ENCODE data around the gene SYTL1. TPM values are rescaled to one million over a fixed set of nuclear protein-coding genes. Genes with fewer than 3 reads are reported as not detected.

SYTL1 gene
- total RNA-seq, 2 experiments from 2014 or later = 27.3 to 30.4 TPM

GRCh38 chr1:27301582-27302199 is 40.1 kb upstream of the SYTL1 start:
- H3K27ac Mint-ChIP-seq = no peak overlapping the region
- POLR2A ChIA-PET = interaction anchor here (1.0 kb wide), 1 partner anchor 94 kb away, joined by 4 read pairs; no protein-coding TSS in a partner anchor
- intact Hi-C loops (cut with micrococcal nuclease) = loop anchor here (1.0 to 2.0 kb wide), 2 partner anchors 87 to 305 kb away; no protein-coding TSS in a partner anchor
- CTCF ChIA-PET = interaction anchor here (0.6 to 12.2 kb wide), 31 partner anchors 9 to 361 kb away, joined by 3 to 257 read pairs (median 6); partner anchors contain the start of genes AHDC1, CD164L2, GPR3 and MAP3K6
- H3K4me1 Mint-ChIP-seq (ENCODE audit: low read depth) = no peaks in the 10 kb centered on the region
- no peak for DNase-seq
- H3K36me3 Mint-ChIP-seq = peaks cover 4% of the 10 kb centered on the region
- no peak overlapping the region for H3K4me3 Mint-ChIP-seq
- H3K27me3 Mint-ChIP-seq = no peaks in the 10 kb centered on the region
- H3K9me3 Mint-ChIP-seq = no peaks in the 10 kb centered on the region

GRCh38 chr1:27302612-27303011 is 39.2 kb upstream of the SYTL1 start:
- DNase-seq = no peak
- Mint-ChIP-seq H3K27me3 (no peaks in the 10 kb centered on the region), H3K36me3 (peaks cover 4% of the 10 kb centered on the region), H3K4me3 (no peak overlapping the region), H3K9me3 (no peaks in the 10 kb centered on the region), H3K4me1 (ENCODE audit: low read depth) (no peaks in the 10 kb centered on the region), H3K27ac (no peak overlapping the region)
- intact Hi-C loops (cut with micrococcal nuclease) = no loop called here
- ChIA-PET CTCF (interaction anchor here (1.0 to 12.2 kb wide), 13 partner anchors 11 to 304 kb away, joined by 3 to 257 read pairs (median 24); partner anchors contain the start of genes AHDC1, CD164L2, GPR3 and MAP3K6), POLR2A (no interaction called here)

GRCh38 chr1:27303509-27303908 is 38.3 kb upstream of the SYTL1 start:
- no peak for DNase-seq
- intact Hi-C loops (cut with micrococcal nuclease) = no loop called here
- CTCF ChIA-PET = interaction anchor here (0.6 to 12.2 kb wide), 4 partner anchors 18 to 93 kb away, joined by 3 to 257 read pairs (median 102); partner anchors contain the start of gene CD164L2
- Mint-ChIP-seq H3K27ac (no peak overlapping the region), H3K27me3 (no peaks in the 10 kb centered on the region), H3K4me1 (ENCODE audit: low read depth) (no peaks in the 10 kb centered on the region), H3K4me3 (no peak overlapping the region), H3K36me3 (peaks cover 4% of the 10 kb centered on the region), H3K9me3 (no peaks in the 10 kb centered on the region)
- POLR2A ChIA-PET = no interaction called here

GRCh38 chr1:27306071-27306470 is 35.8 kb upstream of the SYTL1 start:
- no peak overlapping the region for H3K27ac Mint-ChIP-seq
- no peak overlapping the region for H3K4me3 Mint-ChIP-seq
- DNase-seq = no peak
- POLR2A ChIA-PET = no interaction called here
- H3K9me3 Mint-ChIP-seq = no peaks in the 10 kb centered on the region
- intact Hi-C loops (cut with micrococcal nuclease) = no loop called here
- CTCF ChIA-PET = interaction anchor here (1.2 to 6.3 kb wide), 3 partner anchors 10 to 81 kb away, joined by 3 to 55 read pairs (median 7); no protein-coding TSS in a partner anchor
- no peaks in the 10 kb centered on the region for H3K4me1 Mint-ChIP-seq (ENCODE audit: low read depth)
- H3K36me3 Mint-ChIP-seq = peaks cover 2% of the 10 kb centered on the region
- no peaks in the 10 kb centered on the region for H3K27me3 Mint-ChIP-seq

- no peaks in the 10 kb centered on the region for H3K9me3 Mint-ChIP-seq
- ChIA-PET POLR2A (no interaction called here), CTCF (interaction anchor here (0.9 to 6.3 kb wide), 5 partner anchors 11 to 88 kb away, joined by 3 to 55 read pairs (median 3); no protein-coding TSS in a partner anchor)
- H3K4me3 Mint-ChIP-seq = no peak overlapping the region
- DNase-seq = no peak
- H3K27me3 Mint-ChIP-seq = no peaks in the 10 kb centered on the region
- peaks cover 2% of the 10 kb centered on the region for H3K36me3 Mint-ChIP-seq
- intact Hi-C loops (cut with micrococcal nuclease) = no loop called here
- H3K27ac Mint-ChIP-seq = no peak overlapping the region
- no peaks in the 10 kb centered on the region for H3K4me1 Mint-ChIP-seq (ENCODE audit: low read depth)
These were observed 34.7 kb upstream of the SYTL1 start for GRCh38 chr1:27306892-27307761.

GRCh38 chr1:27307874-27308598 is 33.8 kb upstream of the SYTL1 start:
- ChIA-PET POLR2A (no interaction called here), CTCF (interaction anchor here (0.9 to 6.3 kb wide), 5 partner anchors 12 to 87 kb away, joined by 3 to 55 read pairs (median 3); no protein-coding TSS in a partner anchor)
- peaks cover 2% of the 10 kb centered on the region for H3K36me3 Mint-ChIP-seq
- no peak overlapping the region for H3K4me3 Mint-ChIP-seq
- intact Hi-C loops (cut with micrococcal nuclease) = no loop called here
- DNase-seq = no peak
- H3K4me1 Mint-ChIP-seq (ENCODE audit: low read depth) = no peaks in the 10 kb centered on the region
- no peaks in the 10 kb centered on the region for H3K9me3 Mint-ChIP-seq
- no peak overlapping the region for H3K27ac Mint-ChIP-seq
- H3K27me3 Mint-ChIP-seq = no peaks in the 10 kb centered on the region

- Mint-ChIP-seq H3K4me3 (no peak overlapping the region), H3K36me3 (no peaks in the 10 kb centered on the region), H3K27ac (no peak overlapping the region), H3K4me1 (ENCODE audit: low read depth) (no peaks in the 10 kb centered on the region), H3K9me3 (no peaks in the 10 kb centered on the region), H3K27me3 (no peaks in the 10 kb centered on the region)
- ChIA-PET POLR2A (interaction anchor here (0.6 kb wide), 1 partner anchor 1845 kb away, joined by 3 read pairs; no protein-coding TSS in a partner anchor), CTCF (interaction anchor here (1.1 to 2.8 kb wide), 6 partner anchors 12 to 355 kb away, joined by 3 to 17 read pairs (median 6); no protein-coding TSS in a partner anchor)
- intact Hi-C loops (cut with micrococcal nuclease) = no loop called here
- DNase-seq = no peak
These were observed 27.7 kb upstream of the SYTL1 start for GRCh38 chr1:27314169-27314568.

GRCh38 chr1:27314737-27315136 is 27.1 kb upstream of the SYTL1 start:
- intact Hi-C loops (cut with micrococcal nuclease) = no loop called here
- Mint-ChIP-seq H3K4me3 (no peak overlapping the region), H3K27me3 (no peaks in the 10 kb centered on the region), H3K9me3 (no peaks in the 10 kb centered on the region), H3K27ac (no peak overlapping the region), H3K4me1 (ENCODE audit: low read depth) (no peaks in the 10 kb centered on the region), H3K36me3 (no peaks in the 10 kb centered on the region)
- DNase-seq = no peak
- CTCF ChIA-PET = interaction anchor here (1.1 to 2.8 kb wide), 4 partner anchors 12 to 355 kb away, joined by 3 to 17 read pairs (median 9); no protein-coding TSS in a partner anchor
- POLR2A ChIA-PET = interaction anchor here (0.6 kb wide), 1 partner anchor 1845 kb away, joined by 3 read pairs; no protein-coding TSS in a partner anchor

- Mint-ChIP-seq H3K36me3 (no peaks in the 10 kb centered on the region), H3K4me1 (ENCODE audit: low read depth) (peaks cover 6% of the 10 kb centered on the region), H3K4me3 (no peak overlapping the region), H3K27ac (no peak overlapping the region), H3K27me3 (no peaks in the 10 kb centered on the region), H3K9me3 (no peaks in the 10 kb centered on the region)
- intact Hi-C loops (cut with micrococcal nuclease) = no loop called here
- CTCF ChIA-PET = interaction anchor here (1.2 to 3.4 kb wide), 4 partner anchors 15 to 252 kb away, joined by 4 to 19 read pairs (median 12); no protein-coding TSS in a partner anchor
- POLR2A ChIA-PET = interaction anchor here (1.2 kb wide), 1 partner anchor 15 kb away, joined by 3 read pairs; no protein-coding TSS in a partner anchor
- DNase-seq = no peak
These were observed 25.0 kb upstream of the SYTL1 start for GRCh38 chr1:27316860-27317259.

GRCh38 chr1:27318136-27318535 is 23.7 kb upstream of the SYTL1 start:
- Mint-ChIP-seq H3K9me3 (no peaks in the 10 kb centered on the region), H3K27ac (no peak overlapping the region), H3K27me3 (no peaks in the 10 kb centered on the region), H3K4me1 (ENCODE audit: low read depth) (peaks cover 10% of the 10 kb centered on the region), H3K4me3 (no peak overlapping the region), H3K36me3 (peaks cover 2% of the 10 kb centered on the region)
- DNase-seq = no peak
- intact Hi-C loops (cut with micrococcal nuclease) = no loop called here
- ChIA-PET POLR2A (no interaction called here), CTCF (interaction anchor here (1.1 to 3.4 kb wide), 4 partner anchors 15 to 250 kb away, joined by 3 to 19 read pairs (median 8); no protein-coding TSS in a partner anchor)

GRCh38 chr1:27318596-27318995 is 23.2 kb upstream of the SYTL1 start:
- Mint-ChIP-seq H3K27me3 (no peaks in the 10 kb centered on the region), H3K36me3 (peaks cover 2% of the 10 kb centered on the region), H3K27ac (no peak overlapping the region), H3K4me1 (ENCODE audit: low read depth) (peaks cover 13% of the 10 kb centered on the region), H3K9me3 (no peaks in the 10 kb centered on the region), H3K4me3 (no peak overlapping the region)
- intact Hi-C loops (cut with micrococcal nuclease) = no loop called here
- DNase-seq = no peak
- CTCF ChIA-PET = interaction anchor here (1.1 to 3.4 kb wide), 3 partner anchors 15 to 22 kb away, joined by 3 to 19 read pairs (median 13); no protein-coding TSS in a partner anchor
- POLR2A ChIA-PET = no interaction called here
